Pancreas (tissue), 10 donors: ENCODE results near the gene SLC44A5. TPM values are rescaled to one million over a fixed set of nuclear protein-coding genes. Genes with fewer than 3 reads are reported as not detected.

Experiments used
- ATAC-seq, 4 donors: fragments of 200-7000 bp; cut with Tn5 transposase; one replicate each; pipeline versions ENCODE4 v1.8.0 to v1.9.1; 2020; ENCODE audit warnings: mild to moderate bottlenecking in 4 of 4, moderate library complexity in 4 of 4
- DNase-seq, 6 donors: peaks; one replicate each; pipeline ENCODE4 v3.0.0-alpha.2; 2020
- FAIRE-seq: peaks from 2 replicates; lab custom pipeline; 2012; peaks lifted over from hg19 to GRCh38; lab: Jason Lieb, UNC
- H3K27ac ChIP-seq, 4 donors: fragments of 200-600 bp; sonication (generic); 1 replicate in 3 of 4; 2 replicates in 1 of 4; pipeline versions ENCODE4 v1.5.0 to v1.8.0; 2020
- H3K27me3 ChIP-seq, 4 donors: fragments of 200-600 bp; one replicate each; pipeline ENCODE4 v1.8.0; 2021
- H3K36me3 ChIP-seq, 3 donors: fragments of 200-600 bp; sonication (generic) in 1 of 3; one replicate each; pipeline versions ENCODE4 v1.5.0 to v1.8.0; 2020 to 2021
- H3K4me1 ChIP-seq, 3 donors: fragments of 200-600 bp; one replicate each; pipeline ENCODE4 v1.8.0; 2021
- H3K4me3 ChIP-seq, 4 donors: fragments of 200-600 bp; sonication (generic) in 2 of 4; one replicate each; pipeline versions ENCODE4 v1.5.0 to v1.8.0; 2020 to 2021
- H3K9me3 ChIP-seq, 4 donors: fragments of 200-600 bp; one replicate each; pipeline ENCODE4 v1.8.0; 2021
- CTCF ChIP-seq, 4 donors: fragments of 200-600 bp; sonication (generic) in 3 of 4; IDR thresholded peaks; one replicate each; pipeline versions ENCODE4 v1.5.0 to v1.8.0; 2021; ENCODE audit warnings: antibody characterized with exemption in 4 of 4
- WGBS, 2 donors: extraction: QIAGEN DNeasy Blood & Tissue Kit; methylation state at CpG; one replicate each; pipeline ENCODE4 v1.1.7; 2013; 5-methylcytosine and 5-hydroxymethylcytosine counted together
- intact Hi-C, 3 donors: fragments of 100-400 bp; cut with DNase I; formaldehyde crosslinking; loops; one replicate each; pipeline versions ENCODE4 v1.11.1 to v1.14.2; 2022
- polyA plus RNA-seq, 2 donors: library from polyadenylated mRNA; stranded (reverse); fragments of 200-250 nt; gene quantifications; one replicate each; pipeline ENCODE4 v1.2.3, GENCODE V29; 2013
- total RNA-seq, 6 donors: library from RNA; stranded (reverse); fragmentation: NEBNext Ultra II Directional in 4 of 6; extraction: Animal tissue kit (Norgen Biotek cat#: 25700) in 4 of 6; gene quantifications; one replicate each; pipeline versions ENCODE4 v1.2.1 to v1.2.4, GENCODE V29; 2021 to 2023
- donor health status: healthy with polysubstance abuse.
- donor health status: DM: no; HTN: no; CAD: no; lungs with moderate emphysema.
- donor health status: DM: no; HTN: no; CAD: no.
- donor health status: control.
- donor health status: control.
- donor health status: Bipolar disorder and iron deficiency.
- donor health status: DM: yes; HTN: yes; CAD: no.
- donor health status: DM: no; HTN: no; CAD: no.
- donor health status: DM: no; HTN: no; CAD: no.
- donor health status: DM: yes; HTN: yes; CAD: no.

SLC44A5 gene
- total and polyA plus RNA-seq, 8 donors: 0.16 to 3.4 (median 1.2) TPM

- Histone ChIP-seq H3K4me3 (no peak overlapping the region), H3K9me3 (no peaks in the 10 kb centered on the region), H3K27ac (no peak overlapping the region), H3K4me1 (no peaks in the 10 kb centered on the region), H3K27me3 (no peaks in the 10 kb centered on the region), H3K36me3 (no peaks in the 10 kb centered on the region)
- no peak for TF ChIP-seq CTCF (IDR thresholded peaks at IDR 0.05)
- ATAC-seq: no peak
- FAIRE-seq: no peak
- DNase-seq: no peak
- intact Hi-C loops: no loop called here
Measured at GRCh38 chr1:75208862-75209261, 402.1 kb downstream of the SLC44A5 start.

DNA sequence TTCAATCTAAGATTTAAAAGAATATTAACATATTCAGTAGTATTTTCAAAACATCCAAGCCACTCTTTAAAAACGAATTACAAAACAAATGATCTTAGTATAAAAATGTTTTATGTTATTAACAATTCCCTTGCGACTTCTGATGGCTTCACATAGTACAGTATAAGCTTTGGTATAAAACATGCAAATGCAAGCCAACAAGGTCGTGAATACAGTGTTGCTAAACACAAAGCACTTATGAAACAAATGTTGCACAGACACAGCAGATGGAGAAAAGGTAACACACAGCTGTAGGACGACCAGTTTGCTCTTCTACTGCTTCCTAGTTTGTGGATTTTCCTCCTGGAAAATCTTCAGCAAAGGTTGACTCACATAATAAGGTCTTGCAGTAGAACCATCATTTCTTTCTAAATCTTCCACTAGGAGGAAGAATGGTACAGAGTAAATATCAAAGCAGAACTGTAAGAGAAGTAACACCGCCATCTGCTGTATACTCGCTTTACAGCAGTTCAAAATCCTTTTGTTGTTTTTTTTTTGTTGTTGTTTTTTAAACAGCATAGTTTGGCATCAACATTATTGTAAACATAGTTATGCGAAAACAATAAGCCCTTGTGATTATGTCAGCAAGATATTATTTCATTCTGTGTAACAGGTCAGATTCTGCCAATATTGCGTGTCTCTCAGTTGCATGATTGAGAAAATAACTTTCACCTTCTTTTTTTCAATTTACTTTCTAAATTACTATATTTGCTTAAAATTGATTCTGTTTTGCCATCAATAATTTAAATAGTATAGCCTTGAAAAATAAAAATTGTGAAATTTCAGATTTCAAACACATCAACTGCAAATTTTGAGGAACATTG, 407.3 kb downstream of the SLC44A5 start:
- DNase-seq (no peak), FAIRE-seq (peak; percentile 29)

DNA sequence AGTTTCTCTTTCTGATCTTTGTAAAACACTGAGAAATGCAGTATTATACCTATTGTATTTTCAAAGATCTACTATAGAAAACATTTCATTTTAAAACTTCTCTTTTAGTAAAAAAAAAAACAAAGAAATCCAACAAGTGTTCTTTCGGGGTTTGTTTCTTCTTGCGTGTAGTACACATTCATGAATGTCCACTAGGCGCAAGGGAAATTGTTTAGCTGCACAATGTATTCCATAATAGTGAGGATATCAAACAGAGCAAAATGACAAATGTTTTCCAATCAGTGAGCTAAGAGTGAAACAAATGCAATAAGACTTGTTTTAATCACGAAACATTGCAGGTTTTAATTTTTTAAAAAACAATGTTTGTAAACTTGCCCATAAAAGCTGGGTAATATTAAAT, 408.2 kb downstream of the SLC44A5 start:
- ATAC-seq (no peak), FAIRE-seq (no peak), DNase-seq (no peak)
- no peak overlapping the region for H3K27ac ChIP-seq
- H3K4me3 ChIP-seq: no peak overlapping the region
- no peaks in the 10 kb centered on the region for H3K9me3 ChIP-seq
- no peaks in the 10 kb centered on the region for H3K27me3 ChIP-seq
- no peak for TF ChIP-seq CTCF (IDR thresholded peaks at IDR 0.05)
- 70 to 91% methylated on average over 4 of the region's 4 CpGs for WGBS, 2 donors
- intact Hi-C loops: loop anchor here in 1 of 3 donors (5.0 kb wide), 1 partner anchor 425 kb away; no protein-coding TSS in a partner anchor
- no peaks in the 10 kb centered on the region for H3K36me3 ChIP-seq
- peaks cover 0 to 3% (median 0%) of the 10 kb centered on the region in 3 donors for H3K4me1 ChIP-seq

More for the DNA sequence above, 407.3 kb downstream of the SLC44A5 start:
- H3K9me3 ChIP-seq: no peaks in the 10 kb centered on the region
- peaks cover 0 to 3% (median 0%) of the 10 kb centered on the region in 3 donors for H3K4me1 ChIP-seq
- peak; percentile 50 to 87 (median 84) for ATAC-seq
- TF ChIP-seq CTCF (IDR thresholded peaks at IDR 0.05): peak; percentile 12 to 57 (median 48)
- 15 to 17% methylated on average over 8 of the region's 8 CpGs for WGBS, 2 donors
- H3K4me3 ChIP-seq: no peak overlapping the region
- no peaks in the 10 kb centered on the region for H3K36me3 ChIP-seq
- H3K27ac ChIP-seq: no peak overlapping the region
- no peaks in the 10 kb centered on the region for H3K27me3 ChIP-seq
- intact Hi-C loops: loop anchor here in 1 of 3 donors (5.0 kb wide), 1 partner anchor 426 kb away; no protein-coding TSS in a partner anchor

GRCh38 chr1:75198761-75199160, 412.2 kb downstream of the SLC44A5 start:
- Histone ChIP-seq H3K4me3 (no peak overlapping the region), H3K9me3 (no peaks in the 10 kb centered on the region), H3K27me3 (no peaks in the 10 kb centered on the region), H3K4me1 (peaks cover 0 to 3% (median 0%) of the 10 kb centered on the region in 3 donors), H3K36me3 (no peaks in the 10 kb centered on the region), H3K27ac (no peak overlapping the region)
- DNase-seq (no peak), ATAC-seq (peak in 1 of 4 donors; percentile 46), FAIRE-seq (no peak)
- TF ChIP-seq CTCF (IDR thresholded peaks at IDR 0.05): no peak
- intact Hi-C loops: loop anchor here in 1 of 3 donors (5.0 kb wide), 1 partner anchor 426 kb away; no protein-coding TSS in a partner anchor
- WGBS, 2 donors: 6 to 13% methylated on average over 1 of the region's 1 CpG
